ENCODE results near the gene SIL1. TPM values are rescaled to one million over a fixed set of nuclear protein-coding genes. Genes with fewer than 3 reads are reported as not detected.

SIL1 gene
- total and polyA plus RNA-seq, 10 donors: 23.4 to 42.3 (median 32.6) TPM

- WGBS, 5 donors: 77 to 86% (median 81%) methylated on average over 3 of the region's 3 CpGs
- TF ChIP-seq POLR2AphosphoS5 (IDR thresholded peaks at IDR 0.05) (no peak), POLR2A (IDR thresholded peaks at IDR 0.05) (no peak), CTCF (IDR thresholded peaks at IDR 0.05 in 8 of 11, conservative IDR thresholded peaks at IDR 0.05 in 3 of 11) (no peak)
- DNase-seq: no peak
- no peaks in the 10 kb centered on the region for H3K36me3 ChIP-seq
- H3K27ac ChIP-seq: no peak overlapping the region
- intact Hi-C loops (cut with DNase I; ENCODE audit: low total_unique reads): no loop called here
- H3K4me1 ChIP-seq: peaks cover 0 to 23% (median 2%) of the 10 kb centered on the region in 6 donors
- H3K9me3 ChIP-seq: no peaks in the 10 kb centered on the region
- H3K27me3 ChIP-seq (replicated peaks in 1 of 7): no peaks in the 10 kb centered on the region
- no peak overlapping the region for H3K4me3 ChIP-seq
Measured at GRCh38 chr5:139164020-139164419, 34.1 kb downstream of the SIL1 start.

GRCh38 chr5:139162448-139162847 lies 35.7 kb downstream of the SIL1 start:
- 88 to 93% (median 92%) methylated on average over 4 of the region's 4 CpGs for WGBS, 5 donors
- intact Hi-C loops (cut with DNase I; ENCODE audit: low total_unique reads): no loop called here

GRCh38 chr5:139158791-139159190 lies 39.4 kb downstream of the SIL1 start:
- H3K36me3 ChIP-seq: peaks cover 0 to 4% (median 0%) of the 10 kb centered on the region in 6 donors
- peaks cover 0 to 10% (median 3%) of the 10 kb centered on the region in 6 donors for H3K4me1 ChIP-seq
- intact Hi-C loops (cut with DNase I; ENCODE audit: low total_unique reads): no loop called here
- no peak overlapping the region for H3K4me3 ChIP-seq
- H3K27me3 ChIP-seq (replicated peaks in 1 of 7): no peaks in the 10 kb centered on the region
- no peak overlapping the region for H3K27ac ChIP-seq
- WGBS, 5 donors: 96 to 100% (median 100%) methylated on average over 1 of the region's 1 CpG
- TF ChIP-seq POLR2A (IDR thresholded peaks at IDR 0.05): no peak
- no peak for TF ChIP-seq CTCF (IDR thresholded peaks at IDR 0.05 in 8 of 11, conservative IDR thresholded peaks at IDR 0.05 in 3 of 11)
- no peak for TF ChIP-seq POLR2AphosphoS5 (IDR thresholded peaks at IDR 0.05)
- H3K9me3 ChIP-seq: peaks cover 0 to 5% (median 0%) of the 10 kb centered on the region in 8 donors
- DNase-seq: no peak

More at GRCh38 chr5:139162448-139162847, 35.7 kb downstream of the SIL1 start:
- no peak for DNase-seq
- TF ChIP-seq POLR2A (IDR thresholded peaks at IDR 0.05) (no peak), CTCF (IDR thresholded peaks at IDR 0.05 in 8 of 11, conservative IDR thresholded peaks at IDR 0.05 in 3 of 11) (no peak), POLR2AphosphoS5 (IDR thresholded peaks at IDR 0.05) (no peak)
- no peaks in the 10 kb centered on the region for H3K9me3 ChIP-seq
- H3K4me3 ChIP-seq: no peak overlapping the region
- H3K27ac ChIP-seq: no peak overlapping the region
- no peaks in the 10 kb centered on the region for H3K36me3 ChIP-seq
- H3K4me1 ChIP-seq: peaks cover 0 to 17% (median 3%) of the 10 kb centered on the region in 6 donors
- no peaks in the 10 kb centered on the region for H3K27me3 ChIP-seq (replicated peaks in 1 of 7)

- Histone ChIP-seq H3K4me3 (no peak overlapping the region), H3K36me3 (peaks cover 0 to 4% (median 0%) of the 10 kb centered on the region in 6 donors), H3K27me3 (replicated peaks in 1 of 7) (no peaks in the 10 kb centered on the region), H3K9me3 (peaks cover 0 to 5% (median 0%) of the 10 kb centered on the region in 8 donors), H3K4me1 (peaks cover 0 to 9% (median 3%) of the 10 kb centered on the region in 6 donors), H3K27ac (no peak overlapping the region)
- DNase-seq: no peak
- TF ChIP-seq POLR2AphosphoS5 (IDR thresholded peaks at IDR 0.05) (no peak), CTCF (IDR thresholded peaks at IDR 0.05 in 8 of 11, conservative IDR thresholded peaks at IDR 0.05 in 3 of 11) (no peak), POLR2A (IDR thresholded peaks at IDR 0.05) (no peak)
- intact Hi-C loops (cut with DNase I; ENCODE audit: low total_unique reads): no loop called here
Measured at GRCh38 chr5:139157556-139157955, 40.6 kb downstream of the SIL1 start.

All from spleen (tissue), 11 donors.